HG03064 (cell line): ENCODE data around the gene MYLK.
"Not testable (repeated sequence)": the region's sequence is repeated elsewhere in the genome, so short reads cannot be mapped to it uniquely, and the experiment has no call there.

Source experiments
- ATAC-seq: cut with Tn5 transposase; IDR thresholded peaks from one replicate; pipeline ENCODE4 v1.9.1; 2021; ENCODE audit warnings: low read depth; ENCODE audit not compliant: unreplicated experiment

The MYLK gene

DNA sequence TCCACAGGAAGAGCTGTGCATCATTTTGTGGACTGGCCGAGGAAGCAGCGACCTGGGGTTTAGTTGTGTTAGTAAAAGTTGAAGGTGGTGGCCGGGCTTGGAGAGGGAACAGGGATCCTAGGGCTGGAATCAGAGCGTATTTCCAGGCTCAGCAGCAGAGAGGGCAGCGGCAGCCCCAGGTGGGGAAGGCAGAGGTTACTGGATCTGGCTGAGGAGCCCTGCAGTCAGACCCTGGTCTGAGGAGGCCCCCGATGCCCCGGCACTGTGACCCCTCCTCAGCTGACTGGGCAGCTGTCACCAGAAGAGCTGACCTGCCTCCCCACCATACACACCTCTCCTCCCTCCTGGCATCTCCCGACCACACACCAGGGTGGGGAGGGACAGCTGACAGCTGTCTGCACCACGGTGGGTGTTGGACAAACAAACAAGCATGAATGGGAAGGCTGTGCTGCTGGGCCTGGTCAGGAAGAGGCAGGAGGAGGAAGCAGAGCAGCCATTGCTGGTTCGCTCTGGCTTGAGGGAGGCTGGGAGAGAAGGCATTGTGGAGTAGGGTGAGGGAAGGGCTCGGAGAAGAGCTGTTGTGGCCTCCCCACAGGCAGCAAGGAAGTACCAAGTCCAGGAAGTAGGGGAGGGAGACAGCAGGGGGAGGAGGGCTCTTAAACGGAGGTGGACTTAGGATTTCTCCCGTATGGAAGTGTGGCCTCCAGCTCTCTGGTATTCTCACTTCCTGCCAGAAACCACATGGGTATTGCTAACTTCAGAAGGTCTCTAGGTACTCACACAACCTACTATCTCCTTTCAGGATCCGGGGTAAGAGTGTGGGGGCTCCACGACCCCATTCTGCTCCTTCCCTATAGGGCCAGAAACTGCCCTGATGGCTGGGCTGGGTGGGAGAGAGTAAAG, 249.7 kb downstream of the MYLK start:
- no peak for ATAC-seq

DNA sequence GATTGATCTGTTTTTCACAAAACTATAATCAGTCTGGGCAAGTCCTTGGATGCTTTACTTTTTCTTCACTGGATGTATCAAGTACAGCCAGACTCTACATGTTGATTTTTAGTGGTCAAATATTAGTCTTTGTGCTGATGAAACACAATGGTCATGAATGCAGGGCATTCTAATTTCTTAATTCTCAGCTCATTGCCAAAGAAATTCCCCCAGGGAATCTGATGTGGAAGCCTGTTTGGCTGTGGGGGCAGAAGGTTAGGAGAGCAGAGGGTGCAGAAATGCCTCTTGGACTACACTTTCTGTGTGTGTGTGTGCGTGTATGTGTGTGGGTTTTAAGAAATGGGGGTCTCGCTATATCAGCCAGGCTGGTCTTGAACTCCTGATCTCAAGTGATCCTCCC, 250.6 kb downstream of the MYLK start:
- no peak for ATAC-seq

DNA sequence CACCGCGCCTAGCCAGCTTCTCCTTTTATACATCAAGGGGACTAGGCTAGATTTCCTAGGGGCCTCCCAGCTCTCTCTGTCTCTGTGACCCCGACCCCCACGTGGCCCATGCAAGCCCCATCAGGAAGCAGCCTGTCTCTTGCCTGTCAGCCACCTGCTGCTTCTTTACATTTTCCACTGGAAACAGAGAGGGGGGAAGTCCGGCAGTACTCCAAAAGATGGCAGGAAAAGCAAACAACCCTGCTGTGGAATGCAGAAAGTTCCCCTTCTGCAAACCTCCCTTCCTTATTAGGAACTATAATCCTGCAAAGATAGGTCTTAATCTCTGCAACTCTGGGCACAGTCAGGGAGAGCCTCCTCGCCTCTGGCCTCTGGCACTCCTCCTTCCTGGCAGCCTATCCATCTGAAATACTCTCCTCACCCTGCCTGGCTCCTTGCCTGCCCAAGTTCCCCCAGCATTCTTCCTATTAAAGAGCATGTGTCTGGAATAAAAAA, 251.9 kb downstream of the MYLK start:
- no peak for ATAC-seq

DNA sequence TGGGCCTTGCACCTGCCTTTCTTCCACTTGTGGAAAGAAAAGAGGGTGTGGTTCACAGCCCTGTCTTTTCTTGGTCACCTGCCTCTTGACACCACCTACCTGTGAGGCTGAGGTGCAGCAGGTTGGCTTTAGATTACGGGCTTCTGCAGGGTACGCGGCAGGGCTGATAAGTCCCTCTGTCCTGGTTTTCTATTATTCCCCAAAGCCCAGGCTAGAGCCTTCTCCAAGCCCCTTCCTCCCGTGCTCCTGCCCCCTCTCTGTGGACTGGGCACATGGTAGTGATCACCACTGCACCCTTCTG, 254.4 kb downstream of the MYLK start:
- ATAC-seq = no peak

DNA sequence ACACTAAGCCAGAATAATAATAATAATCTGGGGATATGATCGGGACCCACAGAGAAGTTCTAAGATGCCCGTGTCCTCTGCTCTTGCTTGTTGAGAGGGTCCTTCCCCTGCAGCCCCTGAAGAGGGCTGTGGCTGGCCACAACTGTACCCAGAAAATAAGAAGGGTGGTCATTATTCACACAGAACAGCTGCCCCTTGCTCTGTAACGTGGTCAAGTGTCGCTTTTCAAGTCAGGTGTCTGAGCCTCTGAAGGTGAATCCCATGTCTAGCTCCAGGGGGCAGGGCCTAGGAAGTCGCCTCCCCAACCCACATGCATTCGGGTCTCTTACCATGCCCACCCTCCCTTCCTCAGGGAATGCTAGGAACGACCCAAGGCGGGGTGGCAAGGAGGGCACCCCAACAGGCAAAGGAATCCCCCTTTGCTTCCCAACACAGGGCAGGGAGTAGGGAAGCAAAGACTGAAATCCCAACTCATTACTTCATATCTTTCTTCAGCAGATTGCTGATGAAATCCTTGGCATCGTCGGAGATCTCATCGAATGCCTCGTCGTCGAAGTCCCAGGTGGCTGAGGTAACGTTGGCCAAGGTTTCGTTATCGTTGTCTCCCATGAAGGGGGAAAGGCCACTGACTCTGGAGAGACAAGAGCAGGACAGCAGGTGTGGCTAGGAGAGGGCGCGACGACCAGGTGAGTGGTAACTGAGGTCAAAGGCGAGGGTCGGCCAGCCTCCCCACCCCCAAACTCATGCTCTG, 255.0 kb downstream of the MYLK start:
- no peak for ATAC-seq

DNA sequence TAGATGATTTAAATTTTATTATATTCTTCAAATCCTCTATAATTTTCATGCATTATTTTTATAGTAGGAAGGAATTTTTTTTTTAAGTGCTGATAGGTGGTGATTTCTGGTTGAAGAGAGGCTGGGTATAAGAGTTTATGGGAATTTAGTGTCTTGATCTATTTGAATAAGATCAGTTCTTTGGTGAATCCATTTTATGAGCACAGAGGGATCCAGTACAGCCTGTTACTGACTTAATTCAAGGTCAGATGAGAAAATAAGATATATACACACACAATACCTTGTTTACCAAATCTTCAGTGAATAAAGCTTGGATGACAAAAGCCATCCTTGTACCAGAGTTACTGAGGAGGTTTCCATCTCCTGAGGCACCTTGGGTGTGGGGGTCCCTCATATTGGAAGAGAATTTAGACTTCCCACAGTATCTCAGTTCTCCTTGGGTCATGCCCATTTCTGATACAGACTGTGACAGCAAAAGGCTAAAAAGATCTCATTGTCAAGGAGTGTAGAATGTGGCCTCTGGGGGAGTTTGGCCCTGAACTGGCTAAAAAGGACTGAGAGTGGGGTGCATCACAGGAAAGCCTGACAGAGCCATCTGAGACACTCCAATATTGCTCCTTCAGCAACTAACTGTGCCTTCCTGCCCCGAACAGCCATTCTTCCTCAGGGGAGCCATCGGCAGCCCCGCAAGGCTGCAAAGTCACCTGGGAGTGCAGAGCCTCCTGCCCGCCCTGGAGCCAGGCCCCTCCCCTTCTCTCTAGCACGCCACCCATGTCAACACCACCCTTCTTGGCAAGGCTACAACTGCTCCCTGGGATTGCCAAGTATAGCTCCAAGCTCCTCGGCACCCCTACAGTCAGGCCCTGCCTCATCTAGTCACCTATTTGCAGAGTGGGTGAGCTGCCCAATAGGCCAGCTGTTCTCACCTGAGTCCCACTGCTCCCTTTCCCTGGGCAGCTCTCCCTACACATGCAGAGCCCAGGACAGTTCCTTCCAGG, 256.2 kb downstream of the MYLK start:
- no peak for ATAC-seq

DNA sequence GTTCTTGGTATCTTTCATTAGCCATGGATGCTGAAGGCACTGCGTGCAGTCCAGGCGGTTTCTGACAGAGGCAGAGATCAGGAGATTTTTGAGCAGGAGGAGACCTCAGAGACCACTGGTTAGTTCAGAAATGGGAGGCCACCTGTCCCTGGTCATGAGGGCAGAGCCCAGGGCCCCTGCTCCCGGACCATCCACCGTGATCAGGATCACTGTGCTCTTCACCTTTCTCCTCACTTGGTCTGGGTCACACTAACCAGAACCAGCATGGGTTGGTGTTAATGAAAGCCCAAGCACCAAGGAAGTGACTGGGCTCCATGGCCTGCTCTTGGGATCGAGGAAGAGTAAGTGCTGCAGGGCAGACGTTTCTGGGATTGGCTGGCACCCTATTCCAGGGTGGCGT, 257.3 kb downstream of the MYLK start:
- ATAC-seq = no peak

DNA sequence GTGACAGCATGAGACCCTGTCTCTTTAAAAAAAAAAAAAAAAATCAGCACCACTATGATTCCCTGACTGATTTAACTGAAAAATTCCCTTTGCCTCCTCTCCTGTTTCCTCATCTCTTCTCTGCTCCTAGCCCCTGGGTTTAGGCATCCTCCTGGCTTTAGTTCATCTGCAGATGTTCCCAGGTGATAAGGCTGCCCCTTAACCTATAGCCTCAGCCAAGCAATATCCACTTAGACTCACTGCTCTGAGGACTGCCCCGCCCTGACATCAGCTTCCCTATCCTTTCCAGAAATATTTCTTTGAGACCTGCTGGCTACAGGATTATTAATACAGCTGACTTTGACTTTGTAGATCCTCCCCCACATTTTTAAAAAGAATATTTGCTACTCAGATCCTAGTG, 259.8 kb downstream of the MYLK start:
- no peak for ATAC-seq

DNA sequence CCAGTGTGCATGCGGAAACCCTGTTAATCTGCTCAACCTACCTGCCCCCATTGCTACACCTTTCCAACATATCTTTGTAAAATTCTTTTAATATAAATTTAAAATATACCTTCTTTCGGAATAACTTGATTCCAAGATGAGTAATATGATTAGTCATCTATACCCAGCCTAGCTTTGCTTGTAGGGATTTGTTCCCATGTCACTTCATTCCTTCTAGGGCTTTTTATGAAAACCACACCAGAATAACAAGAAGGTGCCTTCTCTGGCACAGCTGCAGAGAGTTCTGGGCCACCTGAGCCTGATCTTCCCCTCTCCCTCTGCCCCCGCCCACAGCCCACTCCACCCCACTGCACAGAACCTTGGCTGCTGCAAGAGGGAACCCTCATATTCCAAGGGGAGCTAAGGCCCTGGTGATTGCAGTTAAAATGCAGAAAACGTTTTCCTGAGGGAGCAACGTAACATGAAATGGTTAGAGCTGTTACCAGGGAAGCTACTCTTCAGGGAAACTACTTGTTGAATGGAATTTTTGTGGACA, 260.7 kb downstream of the MYLK start:
- no peak for ATAC-seq

DNA sequence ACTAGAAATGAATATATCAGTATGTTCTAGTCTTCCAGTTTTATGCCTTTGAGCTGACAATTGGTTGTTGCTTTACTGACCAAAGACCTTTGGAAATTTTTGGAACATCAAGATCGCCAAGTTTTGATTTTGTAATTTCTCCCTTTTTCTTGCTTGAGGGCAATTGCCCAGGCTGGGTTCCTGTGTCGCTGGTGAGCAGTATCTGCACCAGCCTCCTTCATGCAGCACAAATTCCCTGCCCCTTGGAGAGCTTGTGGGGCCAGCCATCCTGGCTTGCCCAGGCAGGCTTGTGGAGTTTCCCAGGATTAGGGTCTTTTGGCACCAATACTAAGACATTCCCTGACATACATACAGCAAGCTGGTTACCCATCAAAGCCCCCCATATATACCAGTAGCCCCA, 261.4 kb downstream of the MYLK start:
- no peak for ATAC-seq

DNA sequence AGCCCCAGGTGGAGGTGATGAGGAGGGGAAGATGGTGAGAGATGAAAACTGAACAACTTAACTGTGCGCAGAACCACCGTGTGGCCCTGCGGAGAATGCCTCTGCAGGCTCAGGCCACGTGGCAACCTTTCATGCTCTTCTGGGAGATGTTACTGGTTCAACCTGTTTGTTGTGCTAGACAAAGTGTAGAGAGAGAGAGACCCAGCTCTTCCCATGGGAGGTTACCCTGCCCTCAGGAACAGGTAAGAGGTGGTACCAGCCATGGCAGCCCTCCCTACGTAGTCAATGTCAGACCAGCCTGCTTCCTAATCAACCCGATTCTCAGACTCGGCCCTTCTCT, 262.3 kb downstream of the MYLK start:
- ATAC-seq = no peak

DNA sequence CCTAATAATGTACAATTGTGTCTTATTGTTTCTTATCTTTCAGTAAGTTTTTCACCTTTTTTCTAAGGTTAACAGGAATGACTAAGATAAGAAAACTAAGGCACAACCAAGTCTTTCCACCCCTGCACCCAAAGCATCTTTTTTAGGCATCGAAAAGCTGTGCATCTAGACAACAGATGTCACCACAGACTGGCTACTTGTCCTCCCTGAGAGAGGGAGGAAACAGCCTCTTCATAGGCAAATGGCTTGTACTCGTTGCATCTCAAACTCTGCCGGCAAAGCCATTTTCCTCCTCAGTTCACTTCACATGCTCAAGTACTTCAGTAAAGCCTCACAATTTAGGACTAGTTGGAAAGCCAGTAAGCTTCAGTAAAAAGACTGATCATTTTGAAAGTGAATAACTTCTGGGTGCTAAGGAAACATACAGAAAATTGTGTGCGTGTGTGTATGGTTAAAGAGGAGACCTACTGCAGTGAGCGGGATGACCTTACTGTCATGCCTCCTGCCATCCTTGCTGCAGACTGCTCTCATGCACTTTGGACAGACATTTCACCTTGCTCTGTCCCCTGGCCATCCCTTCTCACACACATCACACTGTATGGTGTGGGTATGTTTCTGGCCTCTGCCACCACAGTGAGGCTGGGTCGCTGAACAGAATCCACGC, 262.8 kb downstream of the MYLK start:
- no peak for ATAC-seq

DNA sequence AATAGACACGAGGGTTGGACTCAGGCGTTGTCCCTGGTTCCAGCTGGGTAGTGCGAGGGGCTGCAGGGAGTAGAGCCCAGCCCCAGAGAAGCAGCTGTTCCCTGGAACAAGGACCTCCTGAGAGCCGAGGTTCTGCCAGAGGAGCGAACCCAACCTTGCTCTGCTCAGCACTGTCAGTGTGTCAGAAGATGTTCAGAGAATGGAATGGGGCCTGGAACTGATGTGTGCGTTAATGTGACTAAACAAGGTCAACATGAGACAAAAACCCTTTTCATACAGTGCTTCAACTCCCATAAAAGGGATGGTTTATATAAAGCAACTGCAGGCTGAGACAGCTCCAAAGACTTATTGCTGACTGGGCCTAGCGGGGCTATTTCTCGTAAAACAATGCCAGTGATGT, 263.8 kb downstream of the MYLK start:
- no peak for ATAC-seq

DNA sequence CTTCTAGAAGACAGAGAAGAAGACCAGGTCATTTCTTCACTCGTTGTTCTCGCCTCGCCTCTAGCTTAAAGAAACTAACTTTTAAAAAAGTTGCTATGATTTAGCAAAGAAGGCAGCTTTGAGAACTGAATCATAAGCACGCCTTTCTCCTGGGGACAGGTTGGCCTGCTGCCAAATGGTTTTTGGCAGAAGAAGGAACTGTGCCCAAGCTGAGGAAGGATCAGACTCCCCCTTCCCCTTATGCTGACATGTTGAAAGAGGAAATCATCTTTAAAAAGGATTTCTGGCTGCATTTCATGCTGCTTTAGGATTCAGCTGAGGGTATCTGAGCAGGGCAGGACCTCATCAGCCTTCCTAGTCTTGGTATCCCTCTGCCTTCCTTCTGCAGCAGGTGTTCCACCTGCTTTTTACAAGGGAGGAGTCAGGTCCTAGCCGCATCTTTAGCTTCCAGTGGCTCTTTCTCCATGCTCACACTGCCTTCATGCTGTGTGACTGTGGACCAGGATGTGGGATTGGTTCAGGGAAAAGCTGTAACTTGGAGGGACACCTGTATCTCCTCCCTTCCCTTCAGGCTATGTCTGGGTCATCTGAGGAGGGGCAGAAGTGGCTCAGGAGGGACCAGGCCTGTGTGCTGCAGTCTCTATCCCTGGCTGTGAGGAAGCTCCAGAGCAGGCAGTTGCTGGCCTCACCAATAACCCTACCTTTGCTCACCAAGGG, 265.2 kb downstream of the MYLK start:
- ATAC-seq = no peak

DNA sequence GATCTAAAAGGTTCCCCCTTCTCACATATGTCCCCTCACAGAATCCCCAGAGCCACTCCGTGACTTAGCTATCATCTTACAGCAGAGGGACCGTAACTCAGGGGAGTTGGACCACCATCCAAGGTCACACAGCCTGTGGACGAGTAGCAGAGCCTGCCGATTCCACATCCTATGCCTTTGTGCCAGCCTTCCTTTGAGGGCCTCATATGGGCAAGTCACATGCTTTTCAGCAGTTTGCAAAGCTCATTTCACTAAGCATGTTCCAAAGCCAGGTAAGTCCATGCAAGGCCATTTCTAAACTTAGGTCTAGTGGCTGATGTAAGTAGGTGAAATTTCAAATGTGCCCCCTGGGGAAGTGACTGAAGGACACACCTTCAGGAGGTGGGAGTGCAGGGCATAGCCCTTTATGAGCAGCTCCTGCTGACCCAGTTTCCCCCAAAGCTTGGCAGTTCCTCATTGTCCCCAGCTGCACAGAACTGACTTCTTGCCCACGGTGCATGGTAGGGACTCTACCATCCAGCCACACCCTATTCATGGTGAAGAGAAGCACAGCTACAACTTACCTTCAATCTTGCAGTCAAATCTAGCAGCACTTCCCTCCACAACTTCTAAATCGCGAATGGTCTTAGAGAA, 265.9 kb downstream of the MYLK start:
- no peak for ATAC-seq

DNA sequence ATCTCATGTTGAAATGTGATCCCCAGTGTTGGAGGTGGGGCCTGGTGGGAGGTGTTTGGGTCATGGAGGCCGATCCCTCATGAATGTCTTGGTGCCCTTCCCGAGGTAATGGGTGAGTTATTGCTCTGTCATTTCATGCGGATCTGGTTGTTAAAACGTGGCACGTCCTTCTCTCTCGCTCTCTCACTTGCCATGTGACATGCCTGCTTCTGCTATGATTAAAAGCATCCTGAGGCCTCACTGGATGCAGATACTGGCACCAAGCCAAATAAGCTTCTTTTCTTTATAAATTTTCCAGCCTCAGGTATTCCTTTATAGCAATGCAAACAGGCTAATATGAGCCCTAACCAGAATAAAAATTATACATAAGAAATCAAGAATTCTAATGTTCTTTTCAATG, 267.5 kb downstream of the MYLK start:
- ATAC-seq = no peak

DNA sequence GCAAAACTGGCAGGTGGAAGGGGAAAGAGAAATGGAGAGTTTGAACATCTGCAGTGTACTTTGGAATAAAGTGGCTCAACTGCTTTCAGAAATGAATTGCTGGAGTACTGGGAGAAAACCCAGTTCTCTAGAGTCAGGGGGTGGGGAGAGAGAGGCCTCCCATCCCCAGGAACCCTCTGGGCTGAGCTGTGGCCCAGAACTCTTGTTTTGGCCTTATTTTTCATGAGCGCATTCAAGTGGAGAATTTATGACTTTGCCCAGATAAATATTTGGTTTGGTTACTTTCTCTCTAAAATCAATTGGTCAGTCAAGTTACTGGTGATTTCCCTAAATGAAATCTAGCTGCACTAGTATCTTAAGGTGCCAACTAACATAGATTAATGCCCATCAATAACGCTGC, 270.6 kb downstream of the MYLK start:
- no peak for ATAC-seq

DNA sequence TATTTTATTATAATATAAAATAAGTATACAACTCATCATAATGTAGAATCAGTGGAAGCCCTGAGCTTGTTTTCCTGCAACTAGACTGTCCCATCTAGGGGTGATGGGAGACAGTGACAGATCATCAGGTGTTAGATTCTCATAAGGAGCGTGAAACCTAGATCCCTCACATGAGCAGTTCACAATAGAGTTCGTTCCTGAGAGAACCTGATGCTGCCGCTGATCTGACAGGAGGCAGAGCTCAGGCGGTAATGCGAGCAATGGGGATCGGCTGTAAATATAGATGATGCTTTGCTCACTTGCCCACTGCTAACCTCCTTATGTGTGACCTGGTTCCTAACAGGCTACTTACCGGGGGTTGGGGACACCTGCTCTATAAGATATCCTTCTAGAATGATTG, 272.5 kb downstream of the MYLK start:
- not testable (repeated sequence) for ATAC-seq

DNA sequence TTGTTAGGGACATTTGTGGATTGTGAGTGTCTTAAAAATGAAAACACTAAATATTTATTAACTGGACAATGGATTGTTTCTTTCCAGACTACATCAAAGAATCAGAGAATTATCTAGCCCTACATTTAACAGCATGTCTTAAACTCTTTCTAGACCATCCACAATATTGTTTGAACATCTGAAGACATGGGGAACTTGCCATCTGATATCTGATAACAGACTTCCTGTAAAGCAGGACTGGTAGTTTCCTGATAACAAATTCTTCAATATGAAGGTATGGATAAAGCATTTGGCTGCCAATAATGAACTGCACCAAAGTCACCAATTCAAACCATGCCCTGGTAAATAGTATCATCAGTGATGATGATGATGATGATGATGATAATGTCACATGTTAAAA, 273.1 kb downstream of the MYLK start:
- ATAC-seq = no peak
